Measurements from ENCODE around the gene TREX2. TPM values are rescaled to one million over a fixed set of nuclear protein-coding genes. Genes with fewer than 3 reads are reported as not detected.

The TREX2 gene
- total and polyA plus RNA-seq, 9 donors, result 0.35 to 2.3 (median 0.77) TPM; not detected in 2

- TF ChIP-seq EP300 (IDR thresholded peaks at IDR 0.05), result no peak
- TF ChIP-seq CTCF (IDR thresholded peaks at IDR 0.05), result peak; percentile 19 to 26 (median 23)
- H3K4me3 ChIP-seq, result no peak overlapping the region
- no peak overlapping the region for H3K27ac ChIP-seq
- intact Hi-C loops (cut with DNase I), result no loop called here
- H3K36me3 ChIP-seq, result no peaks in the 10 kb centered on the region
- peak in 4 of 5 donors; percentile 52 to 65 (median 58) for DNase-seq
- H3K27me3 ChIP-seq, result no peaks in the 10 kb centered on the region
- no peaks in the 10 kb centered on the region for H3K9me3 ChIP-seq
- H3K4me1 ChIP-seq (ENCODE audit: insufficient read depth), result no peaks in the 10 kb centered on the region
- WGBS, 3 donors, result 37 to 53% (median 51%) methylated on average over 7 of the region's 7 CpGs
Observed at GRCh38 chrX:153460826-153461225, 15.0 kb upstream of the TREX2 start.

- intact Hi-C loops (cut with DNase I), result no loop called here
- 73 to 74% (median 74%) methylated on average over 4 of the region's 4 CpGs for WGBS, 3 donors
- Histone ChIP-seq H3K4me3 (no peak overlapping the region), H3K27me3 (no peaks in the 10 kb centered on the region), H3K4me1 (ENCODE audit: insufficient read depth) (no peaks in the 10 kb centered on the region), H3K36me3 (no peaks in the 10 kb centered on the region), H3K27ac (no peak overlapping the region), H3K9me3 (no peaks in the 10 kb centered on the region)
- TF ChIP-seq EP300 (IDR thresholded peaks at IDR 0.05) (no peak), CTCF (IDR thresholded peaks at IDR 0.05) (no peak), POLR2A (IDR thresholded peaks at IDR 0.05) (no peak)
- DNase-seq, result no peak
Observed at GRCh38 chrX:153459986-153460385, 14.1 kb upstream of the TREX2 start.

- H3K27me3 ChIP-seq, result no peaks in the 10 kb centered on the region
- H3K27ac ChIP-seq, result no peak overlapping the region
- H3K4me1 ChIP-seq (ENCODE audit: insufficient read depth), result no peaks in the 10 kb centered on the region
- no peak overlapping the region for H3K4me3 ChIP-seq
- intact Hi-C loops (cut with DNase I), result no loop called here
- H3K36me3 ChIP-seq, result no peaks in the 10 kb centered on the region
- H3K9me3 ChIP-seq, result no peaks in the 10 kb centered on the region
- no peak for TF ChIP-seq POLR2A (IDR thresholded peaks at IDR 0.05)
- TF ChIP-seq EP300 (IDR thresholded peaks at IDR 0.05), result no peak
- TF ChIP-seq CTCF (IDR thresholded peaks at IDR 0.05), result no peak
- no peak for DNase-seq
- WGBS, 3 donors, result 74 to 75% (median 75%) methylated on average over 4 of the region's 4 CpGs
Observed at GRCh38 chrX:153458476-153458875, 12.6 kb upstream of the TREX2 start.

- no peak for DNase-seq
- Histone ChIP-seq H3K36me3 (no peaks in the 10 kb centered on the region), H3K4me1 (ENCODE audit: insufficient read depth) (no peaks in the 10 kb centered on the region), H3K27ac (no peak overlapping the region), H3K9me3 (no peaks in the 10 kb centered on the region), H3K27me3 (no peaks in the 10 kb centered on the region), H3K4me3 (no peak overlapping the region)
- WGBS, 3 donors, result 86 to 90% (median 87%) methylated on average over 17 of the region's 17 CpGs
- intact Hi-C loops (cut with DNase I), result no loop called here
- TF ChIP-seq CTCF (IDR thresholded peaks at IDR 0.05), result no peak
- TF ChIP-seq POLR2A (IDR thresholded peaks at IDR 0.05), result no peak
- TF ChIP-seq EP300 (IDR thresholded peaks at IDR 0.05), result no peak
Observed at GRCh38 chrX:153457827-153458466, 12.1 kb upstream of the TREX2 start.

Data from ovary (tissue), 9 donors.